H1 (cell line): ENCODE data around the gene TM9SF2. TPM values are rescaled to one million over a fixed set of nuclear protein-coding genes. Genes with fewer than 3 reads are reported as not detected.

Source experiments
- CTCF ChIA-PET: fragments of 300-600 bp; sonication (Branson Sonifier 250); formaldehyde crosslinking; loops from one replicate; lab custom pipeline; 2021; ENCODE audit not compliant: partially characterized antibody; lab: Charles Lee
- POLR2A ChIA-PET: fragments of 300-600 bp; sonication (Branson Sonifier 250); formaldehyde crosslinking; loops from one replicate; lab custom pipeline; 2021; ENCODE audit warnings: inconsistent platforms; ENCODE audit not compliant: partially characterized antibody; lab: Charles Lee
- DNase-seq, 2 experiments: peaks; one replicate each; pipeline versions ENCODE4 v3.0.0 to v3.0.0-alpha.2; 2010 to 2022; ENCODE audit warnings: low spot score in 2 of 2, low read depth in 1 of 2, mixed read lengths in 1 of 2
- FAIRE-seq: peaks from 2 replicates; lab custom pipeline; 2011; peaks lifted over from hg19 to GRCh38; lab: Jason Lieb, UNC
- H2AFZ ChIP-seq: 2 replicates; pipeline ENCODE4 v1.8.1; 2012; ENCODE audit warnings: low read length, inconsistent platforms
- H2AK5ac ChIP-seq: 2 replicates; pipeline ENCODE4 v1.6.1; 2013; ENCODE audit warnings: low read depth, low read length
- H2BK120ac ChIP-seq: replicated peaks from 2 replicates; pipeline ENCODE3; 2013; ENCODE audit warnings: low read depth, low read length, inconsistent platforms
- H2BK12ac ChIP-seq: 2 replicates; pipeline ENCODE4 v1.6.1; 2013; ENCODE audit warnings: low read depth, low read length
- H2BK15ac ChIP-seq: 2 replicates; pipeline ENCODE4 v1.6.1; 2013; ENCODE audit warnings: low read length
- H2BK20ac ChIP-seq: 2 replicates; pipeline ENCODE4 v1.6.1; 2013; ENCODE audit warnings: low read length
- H2BK5ac ChIP-seq: 2 replicates; pipeline ENCODE4 v1.6.1; 2013; ENCODE audit warnings: low read depth, low read length
- H3K14ac ChIP-seq: 2 replicates; pipeline ENCODE4 v1.6.1; 2013; ENCODE audit warnings: inconsistent platforms; ENCODE audit not compliant: insufficient read length
- H3K18ac ChIP-seq: 2 replicates; pipeline ENCODE4 v1.6.1; 2013; ENCODE audit warnings: low read length; ENCODE audit errors: extremely low read depth
- H3K23ac ChIP-seq: 2 replicates; pipeline ENCODE4 v1.6.1; 2013; ENCODE audit warnings: inconsistent platforms; ENCODE audit not compliant: insufficient read length
- H3K23me2 ChIP-seq: 2 replicates; pipeline ENCODE4 v1.6.1; 2013; ENCODE audit warnings: low read depth, low read length
- H3K27ac ChIP-seq: 2 replicates; pipeline ENCODE4 v1.6.1; 2011; ENCODE audit warnings: low read depth, low read length, inconsistent platforms
- H3K27me3 ChIP-seq, 4 experiments: replicated peaks in 1 of 4; 1 replicate in 1 of 4; 2 replicates in 3 of 4; pipeline versions ENCODE4 v1.6.1 to v1.8.1; 2011 to 2013; ENCODE audit warnings: low read length in 3 of 4, mild to moderate bottlenecking in 3 of 4, inconsistent platforms in 2 of 4, mixed read lengths in 2 of 4, moderate library complexity in 1 of 4; ENCODE audit not compliant: control insufficient read depth in 3 of 4, insufficient read depth in 3 of 4; ENCODE audit errors: extremely low read depth in 1 of 4
- H3K36me3 ChIP-seq, 4 experiments: 2 replicates each; pipeline versions ENCODE4 v1.6.1 to v1.8.1; 2011 to 2013; ENCODE audit warnings: mild to moderate bottlenecking in 4 of 4, low read length in 3 of 4, moderate library complexity in 2 of 4, control low read depth in 1 of 4, inconsistent platforms in 1 of 4; ENCODE audit not compliant: insufficient read depth in 4 of 4, control insufficient read depth in 2 of 4
- H3K4ac ChIP-seq: replicated peaks from 2 replicates; pipeline ENCODE3; 2013; ENCODE audit warnings: low read length, low read depth, mixed read lengths, inconsistent platforms; ENCODE audit not compliant: insufficient read length
- H3K4me1 ChIP-seq, 4 experiments: replicated peaks in 1 of 4; 1 replicate in 1 of 4; 2 replicates in 3 of 4; pipeline versions ENCODE4 v1.6.1 to v1.8.1; 2011 to 2013; ENCODE audit warnings: low read length in 3 of 4, inconsistent platforms in 2 of 4, mixed read lengths in 1 of 4; ENCODE audit not compliant: insufficient read depth in 4 of 4, control insufficient read depth in 3 of 4
- H3K4me2 ChIP-seq, 2 experiments: 2 replicates each; pipeline versions ENCODE4 v1.6.1 to v1.8.1; 2011 to 2013; ENCODE audit warnings: low read depth in 2 of 2, low read length in 2 of 2, control low read depth in 1 of 2, inconsistent platforms in 1 of 2, mild to moderate bottlenecking in 1 of 2; ENCODE audit not compliant: insufficient read depth in 1 of 2
- H3K4me3 ChIP-seq, 4 experiments: fragments of 200-600, 300-600 bp in 1 of 4; sonication (generic), shearing (Covaris generic), sonication (Bioruptor Twin) in 1 of 4; 2 replicates each; pipeline versions ENCODE4 v1.5.1 to v1.8.1; 2011 to 2016; ENCODE audit warnings: low read length in 4 of 4, low read depth in 3 of 4, control low read depth in 2 of 4, inconsistent platforms in 2 of 4, mild to moderate bottlenecking in 2 of 4, mixed read lengths in 1 of 4, moderate library complexity in 1 of 4; ENCODE audit not compliant: insufficient read depth in 2 of 4; ENCODE audit errors: extremely low read depth in 1 of 4
- H3K56ac ChIP-seq: replicated peaks from 2 replicates; pipeline ENCODE3; 2013; ENCODE audit warnings: low read depth, mild to moderate bottlenecking, mixed read lengths, low read length, inconsistent platforms; ENCODE audit not compliant: insufficient read length
- H3K79me1 ChIP-seq: 2 replicates; pipeline ENCODE4 v1.6.1; 2013; ENCODE audit warnings: low read depth, low read length, control low read depth
- H3K79me2 ChIP-seq, 2 experiments: 2 replicates each; pipeline versions ENCODE4 v1.6.1 to v1.8.1; 2012 to 2013; ENCODE audit warnings: low read length in 2 of 2, mild to moderate bottlenecking in 2 of 2, inconsistent platforms in 1 of 2; ENCODE audit not compliant: insufficient read depth in 2 of 2, control insufficient read depth in 1 of 2
- H3K9ac ChIP-seq, 4 experiments: replicated peaks in 1 of 4; 1 replicate in 1 of 4; 2 replicates in 3 of 4; pipeline versions ENCODE4 v1.6.1 to v1.8.1; 2011 to 2013; ENCODE audit warnings: low read depth in 3 of 4, low read length in 3 of 4, control low read depth in 2 of 4, mild to moderate bottlenecking in 2 of 4, moderate library complexity in 2 of 4, inconsistent platforms in 1 of 4; ENCODE audit errors: extremely low read depth in 1 of 4
- H3K9me3 ChIP-seq, 2 experiments: 2 replicates each; pipeline versions ENCODE4 v1.6.1 to v1.8.1; 2012 to 2013; ENCODE audit warnings: mild to moderate bottlenecking in 2 of 2, moderate library complexity in 2 of 2, control low read depth in 1 of 2, inconsistent platforms in 1 of 2, low read depth in 1 of 2, low read length in 1 of 2, mixed read lengths in 1 of 2; ENCODE audit not compliant: insufficient read depth in 2 of 2
- H4K20me1 ChIP-seq, 2 experiments: replicated peaks in 1 of 2; 2 replicates each; pipeline versions ENCODE3 to v1.8.1; 2011 to 2013; ENCODE audit warnings: inconsistent platforms in 2 of 2, low read length in 2 of 2, mild to moderate bottlenecking in 1 of 2; ENCODE audit not compliant: insufficient read depth in 2 of 2, control insufficient read depth in 1 of 2
- H4K5ac ChIP-seq: 2 replicates; pipeline ENCODE4 v1.6.1; 2013; ENCODE audit warnings: low read length, low read depth, mixed read lengths, inconsistent platforms; ENCODE audit not compliant: insufficient read length
- H4K8ac ChIP-seq: 2 replicates; pipeline ENCODE4 v1.8.0; 2013; ENCODE audit warnings: mild to moderate bottlenecking, moderate library complexity, low read length, inconsistent platforms; ENCODE audit not compliant: insufficient read depth; ENCODE audit errors: extremely low read depth
- H4K91ac ChIP-seq: replicated peaks from 2 replicates; pipeline ENCODE3; 2013; ENCODE audit warnings: low read length, mixed read lengths, inconsistent platforms; ENCODE audit not compliant: insufficient read length
- CBX5 ChIP-seq: fragments of 300-800, 300-1000 bp; sonication (generic); IDR thresholded peaks from 2 replicates; pipeline ENCODE4 v1.7.1; 2016; ENCODE audit warnings: antibody characterized with exemption, low read length, low read depth
- SIN3A ChIP-seq, 2 experiments: IDR thresholded peaks in 1 of 2; conservative IDR thresholded peaks in 1 of 2; 2 replicates each; pipeline ENCODE4 v1.6.1; 2011 to 2012; ENCODE audit warnings: low read length in 2 of 2, improper control_type of control experiment in 1 of 2, low read depth in 1 of 2, mild to moderate bottlenecking in 1 of 2
- SP4 ChIP-seq: IDR thresholded peaks from 2 replicates; pipeline ENCODE4 v1.6.1; 2012; ENCODE audit warnings: low read length, inconsistent platforms
- TAF7 ChIP-seq: optimal IDR thresholded peaks from 2 replicates; pipeline ENCODE3; 2011; ENCODE audit warnings: low read depth, mild to moderate bottlenecking, inconsistent platforms, low read length, moderate library complexity, borderline replicate concordance
- TEAD4 ChIP-seq: IDR thresholded peaks from 2 replicates; pipeline ENCODE4 v1.6.1; 2012; ENCODE audit warnings: low read depth, low read length, inconsistent platforms, mixed read lengths
- USF2 ChIP-seq: IDR thresholded peaks from 2 replicates; pipeline ENCODE4 v1.6.1; 2011; ENCODE audit warnings: low read length, improper control_type of control experiment
- ZNF274 ChIP-seq: IDR thresholded peaks from 2 replicates; pipeline ENCODE4 v1.7.0; 2012; ENCODE audit warnings: low read length, borderline replicate concordance; ENCODE audit errors: extremely low read depth
- WGBS, 2 experiments: shearing (Covaris generic) in 1 of 2; methylation state at CpG; one replicate each; pipeline versions ENCODE4 v1.1.6 to v1.1.7; 2013 to 2015; ENCODE audit warnings: low lambda C conversion rate in 2 of 2, mixed read lengths in 2 of 2, inconsistent platforms in 1 of 2, low coverage in 1 of 2, missing lambda C conversion rate in 1 of 2; ENCODE audit not compliant: insufficient replicate concordance in 2 of 2, insufficient coverage in 1 of 2, insufficient read length in 1 of 2; ENCODE audit errors: extremely low coverage in 1 of 2, missing lambda C conversion rate in 1 of 2; 5-methylcytosine and 5-hydroxymethylcytosine counted together
- polyA plus RNA-seq, 7 experiments: library from polyadenylated mRNA; depleted of rRNA in 3 of 7; stranded (reverse) in 5 of 7; unstranded in 2 of 7; fragments of >200 nt in 5 of 7; fragments of 200-250 nt in 2 of 7; gene quantifications; 1 replicate in 5 of 7; 2 replicates in 1 of 7; 4 replicates in 1 of 7; pipeline versions ENCODE4 v1.2.1 to v1.2.3, GENCODE V29; 2011 to 2013; ENCODE audit warnings: missing spikeins in 2 of 7, mixed read lengths in 2 of 7
- total RNA-seq: library from RNA; stranded (reverse); fragmentation: NEBNext Ultra II Directional; extraction: Animal tissue kit (Norgen Biotek cat#: 25700); gene quantifications from 2 replicates; pipeline ENCODE4 v1.2.1, GENCODE V29; 2021
- TF ChIP-seq, protein P1 (sequence below), 3 experiments: IDR thresholded peaks; 1 replicate in 2 of 3; 2 replicates in 1 of 3; pipeline versions ENCODE4 v1.5.1 to v1.6.1; 2011; ENCODE audit warnings: low read length in 3 of 3, mild to moderate bottlenecking in 3 of 3, inconsistent platforms in 2 of 3, low read depth in 1 of 3, moderate library complexity in 1 of 3; ENCODE audit not compliant: insufficient read depth in 1 of 3; ENCODE audit errors: control extremely low read depth in 1 of 3

TM9SF2 gene
- total and polyA plus RNA-seq, 2 of the 8 experiments (the other 6 are each of a cell fraction or from before 2014, with no cell fraction given) = 68.0 to 101 TPM

DNA sequence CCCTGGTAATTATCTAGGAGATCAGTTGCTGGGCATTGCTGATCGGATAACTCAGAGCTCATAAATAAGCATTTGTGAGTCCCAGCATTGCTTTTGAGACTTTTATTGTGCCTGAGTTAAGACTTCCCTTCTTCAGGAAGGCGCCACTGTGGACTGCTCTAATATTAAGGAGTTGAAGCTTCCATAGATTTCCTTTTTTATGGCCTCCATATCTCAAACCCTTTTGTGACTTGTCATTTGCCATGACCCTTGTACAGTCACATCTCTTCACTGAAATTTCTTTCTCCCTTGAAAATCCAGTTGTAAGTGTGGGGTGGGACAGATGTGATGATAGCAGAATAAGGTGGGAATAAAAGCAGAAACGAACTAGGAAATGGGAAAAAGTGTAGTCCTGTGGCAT, 6.3 kb downstream of the TM9SF2 start:
- no peak overlapping the region for H2BK15ac ChIP-seq
- TF ChIP-seq TEAD4 (no peak), TAF7 (no peak), SP4 (no peak), CBX5 (no peak), ZNF274 (no peak), SIN3A (conservative IDR thresholded peaks at IDR 0.05 in 1 of 2, IDR thresholded peaks at IDR 0.05 in 1 of 2; ENCODE audit: low read depth in 1 of 2, low read length in 2 of 2) (no peak), USF2 (no peak)
- TF ChIP-seq, protein P1, sequence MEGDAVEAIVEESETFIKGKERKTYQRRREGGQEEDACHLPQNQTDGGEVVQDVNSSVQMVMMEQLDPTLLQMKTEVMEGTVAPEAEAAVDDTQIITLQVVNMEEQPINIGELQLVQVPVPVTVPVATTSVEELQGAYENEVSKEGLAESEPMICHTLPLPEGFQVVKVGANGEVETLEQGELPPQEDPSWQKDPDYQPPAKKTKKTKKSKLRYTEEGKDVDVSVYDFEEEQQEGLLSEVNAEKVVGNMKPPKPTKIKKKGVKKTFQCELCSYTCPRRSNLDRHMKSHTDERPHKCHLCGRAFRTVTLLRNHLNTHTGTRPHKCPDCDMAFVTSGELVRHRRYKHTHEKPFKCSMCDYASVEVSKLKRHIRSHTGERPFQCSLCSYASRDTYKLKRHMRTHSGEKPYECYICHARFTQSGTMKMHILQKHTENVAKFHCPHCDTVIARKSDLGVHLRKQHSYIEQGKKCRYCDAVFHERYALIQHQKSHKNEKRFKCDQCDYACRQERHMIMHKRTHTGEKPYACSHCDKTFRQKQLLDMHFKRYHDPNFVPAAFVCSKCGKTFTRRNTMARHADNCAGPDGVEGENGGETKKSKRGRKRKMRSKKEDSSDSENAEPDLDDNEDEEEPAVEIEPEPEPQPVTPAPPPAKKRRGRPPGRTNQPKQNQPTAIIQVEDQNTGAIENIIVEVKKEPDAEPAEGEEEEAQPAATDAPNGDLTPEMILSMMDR (IDR thresholded peaks at IDR 0.05; ENCODE audit: control extremely low read depth in 1 of 3, insufficient read depth in 1 of 3, low read depth in 1 of 3, low read length in 3 of 3) = no peak
- ChIA-PET CTCF (interaction anchor here (0.7 to 4.1 kb wide), 7 partner anchors 10 to 1064 kb away, joined by 3 to 17 read pairs (median 3); no protein-coding TSS in a partner anchor), POLR2A (no interaction called here)
- no peak overlapping the region for H3K4me2 ChIP-seq
- no peak overlapping the region for H3K4me3 ChIP-seq
- H3K9me3 ChIP-seq = peaks cover 18 to 23% of the 10 kb centered on the region in 2 experiments
- peaks cover 0 to 29% (median 9%) of the 10 kb centered on the region in 4 experiments; a peak in 4 of 8 replicates for H3K36me3 ChIP-seq
- no peaks in the 10 kb centered on the region for H3K23me2 ChIP-seq
- no peak for DNase-seq
- H3K14ac ChIP-seq = no peak overlapping the region
- H3K56ac ChIP-seq = no peak overlapping the region
- FAIRE-seq = no peak
- no peak overlapping the region for H2AK5ac ChIP-seq
- no peak overlapping the region for H2AFZ ChIP-seq
- no peak overlapping the region for H4K8ac ChIP-seq
- no peak overlapping the region for H3K4ac ChIP-seq
- H2BK120ac ChIP-seq = no peak overlapping the region
- H3K27ac ChIP-seq = no peak overlapping the region
- peaks cover 0 to 4% of the 10 kb centered on the region in 2 experiments for H4K20me1 ChIP-seq
- no peak overlapping the region for H3K9ac ChIP-seq
- no peak overlapping the region for H2BK12ac ChIP-seq
- 0 out of 2 replicates have a peak, but pooled peaks cover 6% of the 10 kb centered on the region for H3K79me1 ChIP-seq
- H2BK20ac ChIP-seq = no peak overlapping the region
- H3K18ac ChIP-seq = no peak overlapping the region
- no peak overlapping the region for H3K23ac ChIP-seq
- H4K5ac ChIP-seq = no peak overlapping the region
- peaks cover 20 to 100% of the 10 kb centered on the region in 2 experiments for H3K79me2 ChIP-seq
- no peak overlapping the region for H4K91ac ChIP-seq
- H3K4me1 ChIP-seq = no peaks in the 10 kb centered on the region
- no peaks in the 10 kb centered on the region for H3K27me3 ChIP-seq
- WGBS, 2 experiments = 92% methylated on average over 3 of the region's 3 CpGs; no CpG with 5 or more reads in 1 of the 2 experiments
- no peak overlapping the region for H2BK5ac ChIP-seq
